ENCODE data around the gene NIM1K. TPM values are rescaled to one million over a fixed set of nuclear protein-coding genes. Genes with fewer than 3 reads are reported as not detected.

The NIM1K gene
- total and polyA plus RNA-seq, 10 donors = 0.13 to 1.1 (median 0.39) TPM; not detected in 1

- Histone ChIP-seq H3K4me3 (no peak overlapping the region), H3K9me3 (no peaks in the 10 kb centered on the region), H3K36me3 (peaks cover 0 to 87% (median 62%) of the 10 kb centered on the region in 6 donors), H3K4me1 (peaks cover 0 to 14% (median 0%) of the 10 kb centered on the region in 6 donors), H3K27ac (no peak overlapping the region), H3K27me3 (replicated peaks in 1 of 7) (no peaks in the 10 kb centered on the region)
- 89 to 98% (median 95%) methylated on average over 2 of the region's 2 CpGs for WGBS, 5 donors
- TF ChIP-seq CTCF (IDR thresholded peaks at IDR 0.05 in 8 of 11, conservative IDR thresholded peaks at IDR 0.05 in 3 of 11) (no peak), POLR2A (IDR thresholded peaks at IDR 0.05) (no peak), POLR2AphosphoS5 (IDR thresholded peaks at IDR 0.05) (no peak)
- intact Hi-C loops (cut with DNase I; ENCODE audit: low total_unique reads) = no loop called here
- no peak for DNase-seq
Observed at GRCh38 chr5:43296835-43297234, 104.8 kb downstream of the NIM1K start.

- Histone ChIP-seq H3K9me3 (no peaks in the 10 kb centered on the region), H3K27me3 (replicated peaks in 1 of 7) (no peaks in the 10 kb centered on the region), H3K36me3 (peaks cover 0 to 71% (median 49%) of the 10 kb centered on the region in 6 donors), H3K27ac (no peak overlapping the region), H3K4me3 (no peak overlapping the region), H3K4me1 (peaks cover 0 to 30% (median 4%) of the 10 kb centered on the region in 6 donors)
- intact Hi-C loops (cut with DNase I; ENCODE audit: low total_unique reads) = no loop called here
- TF ChIP-seq POLR2A (IDR thresholded peaks at IDR 0.05) (no peak), CTCF (IDR thresholded peaks at IDR 0.05 in 8 of 11, conservative IDR thresholded peaks at IDR 0.05 in 3 of 11) (no peak), POLR2AphosphoS5 (IDR thresholded peaks at IDR 0.05) (no peak)
- no peak for DNase-seq
- 96 to 99% (median 98%) methylated on average over 5 of the region's 5 CpGs for WGBS, 5 donors
Observed at GRCh38 chr5:43298443-43298842, 106.4 kb downstream of the NIM1K start.

GRCh38 chr5:43300112-43300511, 108.1 kb downstream of the NIM1K start:
- WGBS, 5 donors = 96 to 100% (median 96%) methylated on average over 1 of the region's 1 CpG
- intact Hi-C loops (cut with DNase I; ENCODE audit: low total_unique reads) = loop anchor here (10.0 kb wide), 1 partner anchor 395 kb away; no protein-coding TSS in a partner anchor
- Histone ChIP-seq H3K4me3 (no peak overlapping the region), H3K27ac (no peak overlapping the region), H3K27me3 (replicated peaks in 1 of 7) (no peaks in the 10 kb centered on the region), H3K9me3 (no peaks in the 10 kb centered on the region), H3K36me3 (peaks cover 0 to 54% (median 35%) of the 10 kb centered on the region in 6 donors), H3K4me1 (peaks cover 0 to 47% (median 17%) of the 10 kb centered on the region in 6 donors)
- TF ChIP-seq POLR2AphosphoS5 (IDR thresholded peaks at IDR 0.05) (no peak), POLR2A (IDR thresholded peaks at IDR 0.05) (no peak), CTCF (IDR thresholded peaks at IDR 0.05 in 8 of 11, conservative IDR thresholded peaks at IDR 0.05 in 3 of 11) (no peak)
- DNase-seq = no peak

GRCh38 chr5:43301653-43302091, 109.6 kb downstream of the NIM1K start:
- TF ChIP-seq POLR2AphosphoS5 (IDR thresholded peaks at IDR 0.05) (no peak), POLR2A (IDR thresholded peaks at IDR 0.05) (no peak), CTCF (IDR thresholded peaks at IDR 0.05 in 8 of 11, conservative IDR thresholded peaks at IDR 0.05 in 3 of 11) (no peak)
- H3K36me3 ChIP-seq = peaks cover 0 to 38% (median 22%) of the 10 kb centered on the region in 6 donors
- peaks cover 0 to 60% (median 28%) of the 10 kb centered on the region in 6 donors for H3K4me1 ChIP-seq
- no peaks in the 10 kb centered on the region for H3K27me3 ChIP-seq (replicated peaks in 1 of 7)
- 75 to 92% (median 82%) methylated on average over 3 of the region's 3 CpGs for WGBS, 5 donors
- H3K4me3 ChIP-seq = no peak overlapping the region
- DNase-seq = no peak
- intact Hi-C loops (cut with DNase I; ENCODE audit: low total_unique reads) = loop anchor here (10.0 kb wide), 1 partner anchor 397 kb away; no protein-coding TSS in a partner anchor
- no peaks in the 10 kb centered on the region for H3K9me3 ChIP-seq
- no peak overlapping the region for H3K27ac ChIP-seq
